DND-41 (cell line): ENCODE measurements around the gene TTC24.
A peak's percentile ranks its signal among the peaks of the same experiment; 100 is the strongest.

ENCODE experiments used
- ATAC-seq: fragments of 200-7000 bp; cut with Tn5 transposase; 3 replicates; pipeline ENCODE4 v1.9.1; 2021; ENCODE audit warnings: low read depth; ENCODE audit not compliant: insufficient read depth
- DNase-seq: peaks from one replicate; pipeline ENCODE4 v3.0.0-alpha.2; 2020
- H2AFZ ChIP-seq: 2 replicates; pipeline ENCODE4 v1.6.0; 2012; ENCODE audit warnings: low read depth, low read length
- H3K27ac ChIP-seq: 2 replicates; pipeline ENCODE4 v1.5.1; 2012; ENCODE audit warnings: low read length, inconsistent platforms
- H3K27me3 ChIP-seq: fragments of 200-600 bp; sonication (generic); 2 replicates; pipeline ENCODE4 v1.6.0; 2012; ENCODE audit warnings: low read length, mild to moderate bottlenecking, inconsistent platforms; ENCODE audit not compliant: insufficient read depth, poor library complexity
- H3K36me3 ChIP-seq: 2 replicates; pipeline ENCODE4 v1.5.1; 2012; ENCODE audit warnings: low read length, inconsistent platforms; ENCODE audit not compliant: insufficient read depth
- H3K4me1 ChIP-seq: 2 replicates; pipeline ENCODE4 v1.5.1; 2012; ENCODE audit warnings: mild to moderate bottlenecking, low read length; ENCODE audit not compliant: insufficient read depth
- H3K4me2 ChIP-seq: 2 replicates; pipeline ENCODE4 v1.6.0; 2012; ENCODE audit warnings: mild to moderate bottlenecking, moderate library complexity, low read length, inconsistent platforms; ENCODE audit not compliant: insufficient read depth
- H3K4me3 ChIP-seq, 2 experiments: fragments of 200-600 bp in 1 of 2; shearing (Covaris generic) in 1 of 2; 2 replicates each; pipeline ENCODE4 v1.5.1; 2012 to 2016; ENCODE audit warnings: inconsistent platforms in 2 of 2, low read length in 2 of 2, mild to moderate bottlenecking in 2 of 2, low read depth in 1 of 2, moderate library complexity in 1 of 2
- H3K79me2 ChIP-seq: 2 replicates; pipeline ENCODE4 v1.6.0; 2012; ENCODE audit warnings: low read length, inconsistent platforms; ENCODE audit not compliant: insufficient read depth
- H3K9ac ChIP-seq: 2 replicates; pipeline ENCODE4 v1.6.0; 2012; ENCODE audit warnings: low read depth, mild to moderate bottlenecking, inconsistent platforms, low read length, moderate library complexity
- H3K9me3 ChIP-seq: 2 replicates; pipeline ENCODE4 v1.5.1; 2012; ENCODE audit warnings: low read length, moderate library complexity, mild to moderate bottlenecking, inconsistent platforms; ENCODE audit not compliant: insufficient read depth, severe bottlenecking
- H4K20me1 ChIP-seq: 2 replicates; pipeline ENCODE4 v1.6.0; 2012; ENCODE audit warnings: low read length; ENCODE audit not compliant: insufficient read depth
- CTCF ChIP-seq: IDR thresholded peaks from 2 replicates; pipeline ENCODE4 v1.5.1; 2012; ENCODE audit warnings: borderline replicate concordance, low read length, moderate library complexity, mild to moderate bottlenecking; ENCODE audit not compliant: poor library complexity, severe bottlenecking; ENCODE audit errors: extremely low read depth
- EZH2 ChIP-seq: IDR thresholded peaks from 3 replicates; pipeline ENCODE4 v1.6.1; 2012; ENCODE audit warnings: borderline replicate concordance, low read depth, mild to moderate bottlenecking, moderate library complexity, low read length, inconsistent platforms; ENCODE audit not compliant: severe bottlenecking

TTC24 gene

DNA sequence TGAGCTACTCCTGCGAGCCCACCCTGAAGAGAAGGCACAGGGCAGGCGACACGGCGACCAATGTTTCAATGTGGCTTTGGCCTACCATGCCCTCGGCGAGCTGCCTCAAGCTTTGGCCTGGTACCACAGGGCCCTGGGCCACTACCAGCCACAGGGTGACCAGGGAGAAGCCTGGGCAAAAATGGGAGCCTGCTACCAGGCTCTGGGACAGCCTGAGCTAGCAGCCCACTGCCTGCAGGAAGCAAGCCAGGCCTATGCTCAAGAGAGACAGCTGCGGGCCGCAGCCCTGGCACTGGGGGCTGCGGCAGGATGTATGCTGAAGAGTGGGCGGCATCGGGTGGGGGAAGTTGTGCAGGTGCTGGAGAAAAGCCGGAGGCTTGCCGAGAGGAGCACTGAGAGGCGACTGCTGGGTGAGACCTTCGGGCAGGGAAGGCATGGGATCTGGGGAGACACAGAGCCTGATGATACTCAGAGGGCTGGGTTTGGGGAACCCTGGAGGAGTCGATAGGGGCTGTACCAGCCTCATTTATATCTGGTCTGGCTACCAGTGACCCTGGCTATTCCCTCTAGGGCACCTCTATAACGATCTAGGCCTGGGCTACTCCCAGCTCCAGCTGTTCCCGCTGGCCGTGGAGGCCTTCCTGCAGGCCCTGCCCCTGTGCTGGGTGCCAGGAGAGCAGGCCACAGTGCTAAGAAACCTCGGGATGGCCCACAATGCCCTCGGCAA, 2.3 kb downstream of the TTC24 start:
- H3K27ac ChIP-seq, result peak overlapping the region; percentile 93
- peak overlapping the region; percentile 72 for H3K4me2 ChIP-seq
- DNase-seq, result peak; percentile 93
- peaks cover 28% of the 10 kb centered on the region for H3K79me2 ChIP-seq
- H3K27me3 ChIP-seq, result no peaks in the 10 kb centered on the region
- peak overlapping the region; percentile 57 to 73 for H3K4me3 ChIP-seq
- H2AFZ ChIP-seq, result peak overlapping the region; percentile 74
- ATAC-seq, result peak; percentile 94
- peak overlapping the region; percentile 92 for H3K9ac ChIP-seq
- H3K9me3 ChIP-seq, result no peaks in the 10 kb centered on the region
- H3K36me3 ChIP-seq, result peaks cover 29% of the 10 kb centered on the region
- H3K4me1 ChIP-seq, result peaks cover 43% of the 10 kb centered on the region
- H4K20me1 ChIP-seq, result no peaks in the 10 kb centered on the region
- TF ChIP-seq CTCF (peak; percentile 20), EZH2 (no peak)

DNA sequence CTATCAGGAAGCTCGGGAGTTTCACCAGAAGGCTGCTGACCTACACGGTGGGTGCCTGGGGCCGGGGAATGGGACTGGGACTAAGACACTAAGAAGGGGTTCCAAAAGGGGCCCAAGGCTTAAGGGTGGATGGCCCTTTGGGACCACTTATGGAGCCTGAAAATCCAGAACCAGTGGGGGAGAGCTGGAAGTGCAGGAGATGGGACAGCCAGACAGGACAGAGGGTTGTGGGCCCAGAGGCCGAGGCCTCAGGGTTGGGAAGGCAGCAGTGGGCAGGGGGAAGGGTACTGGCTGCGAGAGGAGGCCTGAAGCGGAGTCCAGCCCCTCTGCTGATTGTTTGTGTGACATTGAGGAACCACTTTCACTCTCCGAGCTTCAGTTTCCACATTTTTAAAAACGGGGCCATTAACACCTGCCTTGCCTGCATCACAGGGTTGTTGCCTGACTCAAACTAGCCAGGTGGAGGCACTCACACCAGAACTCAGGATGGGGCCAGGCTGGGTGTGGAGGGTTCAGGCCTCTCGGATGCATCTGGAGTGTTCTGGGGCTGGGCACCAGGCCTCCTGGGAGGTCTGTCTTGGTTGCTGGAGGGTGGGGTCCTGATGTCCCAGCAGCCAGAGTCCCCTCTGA, 3.0 kb downstream of the TTC24 start:
- ATAC-seq, result peak; percentile 30
- H3K4me3 ChIP-seq, result peak overlapping the region; percentile 57 to 73

DNA sequence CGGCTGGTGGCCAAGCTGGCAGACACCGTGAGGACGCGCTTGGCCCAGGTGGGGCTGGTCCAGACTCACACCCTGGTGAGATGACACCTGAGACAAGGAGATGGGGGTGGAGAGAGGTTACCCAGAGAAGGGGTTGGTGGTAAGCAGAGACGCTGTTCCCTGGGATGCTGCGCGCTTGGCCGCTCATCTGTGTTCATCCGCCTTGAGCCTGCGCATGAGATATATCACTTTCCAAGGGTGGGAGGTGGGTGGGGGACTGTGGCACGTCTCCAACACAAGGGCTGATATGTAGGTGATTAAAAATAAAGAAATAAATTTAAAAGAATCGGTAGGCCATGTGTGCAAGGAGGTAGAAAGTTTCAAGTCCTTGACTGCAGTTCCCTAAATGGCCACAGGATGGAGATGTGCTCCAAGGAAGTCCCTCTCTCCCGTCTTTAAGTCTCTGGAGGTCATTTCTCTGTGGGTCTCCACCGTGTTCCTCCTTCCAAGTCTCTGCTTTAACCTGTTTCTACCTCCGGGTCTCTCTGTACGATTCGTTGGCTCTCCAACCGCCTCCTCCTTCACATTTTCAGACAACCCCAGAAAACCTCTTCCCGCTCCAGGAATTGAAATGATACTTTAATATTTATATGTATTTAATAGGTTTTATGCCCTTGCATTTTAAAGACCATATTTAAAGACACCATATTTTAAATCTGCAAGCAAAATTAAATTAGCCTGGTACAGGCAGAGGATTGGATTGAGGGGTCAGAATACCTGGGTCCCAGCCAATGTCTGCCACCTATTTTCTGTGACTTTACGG, 4.5 kb downstream of the TTC24 start:
- Histone ChIP-seq H4K20me1 (no peaks in the 10 kb centered on the region), H3K79me2 (peaks cover 28% of the 10 kb centered on the region), H3K27me3 (no peaks in the 10 kb centered on the region), H3K9me3 (no peaks in the 10 kb centered on the region), H3K36me3 (peaks cover 29% of the 10 kb centered on the region), H3K27ac (peak overlapping the region; percentile 93), H3K4me3 (peak overlapping the region in 1 of 2 experiments; percentile 73; a peak in 2 of 4 replicates), H3K4me2 (peak overlapping the region; percentile 72), H2AFZ (0 out of 2 replicates have a peak overlapping the region, but pooled peaks have one; percentile 40), H3K9ac (peak overlapping the region; percentile 92), H3K4me1 (peaks cover 43% of the 10 kb centered on the region)
- peak; percentile 91 for TF ChIP-seq CTCF
- no peak for TF ChIP-seq EZH2
- DNase-seq (peak; percentile 81), ATAC-seq (peak; percentile 12; the same call in 1 of the 3 replicates)

More for the DNA sequence above, 3.0 kb downstream of the TTC24 start:
- Histone ChIP-seq H3K4me2 (peak overlapping the region; percentile 72), H4K20me1 (no peaks in the 10 kb centered on the region), H3K27me3 (no peaks in the 10 kb centered on the region), H3K9ac (peak overlapping the region; percentile 92), H3K36me3 (peaks cover 29% of the 10 kb centered on the region), H3K4me1 (peaks cover 43% of the 10 kb centered on the region), H2AFZ (peak overlapping the region; percentile 74), H3K27ac (peak overlapping the region; percentile 93), H3K79me2 (peaks cover 28% of the 10 kb centered on the region), H3K9me3 (no peaks in the 10 kb centered on the region)
- TF ChIP-seq EZH2 (no peak), CTCF (peak; percentile 41)
- peak; percentile 56 for DNase-seq
